ENCODE data around the gene RBCK1.
A peak's percentile ranks its signal among the peaks of the same experiment; 100 is the strongest.
"Not testable (repeated sequence)": the region's sequence is repeated elsewhere in the genome, so short reads cannot be mapped to it uniquely, and the experiment has no call there.

RBCK1 gene

DNA sequence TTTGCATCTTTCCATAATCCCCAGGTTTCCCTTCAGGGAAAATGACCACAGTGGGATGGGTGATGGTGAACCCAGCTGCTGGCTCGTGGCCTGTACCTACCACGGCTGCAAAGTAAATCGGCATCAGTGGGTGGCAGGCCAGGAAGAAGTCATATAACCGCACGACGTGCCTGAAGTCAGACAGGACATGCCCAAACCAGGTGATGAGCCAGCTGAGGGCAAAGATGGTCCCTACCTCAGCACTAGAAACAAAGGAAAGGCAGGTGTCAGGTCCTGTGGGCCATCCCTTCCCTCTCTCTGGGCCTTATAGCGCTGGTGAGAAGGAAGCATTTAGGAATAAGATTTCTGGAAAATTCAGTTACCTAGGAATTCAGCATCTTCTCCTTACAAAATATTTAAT, 32.0 kb downstream of the RBCK1 start:
- DNase-seq: no peak

DNA sequence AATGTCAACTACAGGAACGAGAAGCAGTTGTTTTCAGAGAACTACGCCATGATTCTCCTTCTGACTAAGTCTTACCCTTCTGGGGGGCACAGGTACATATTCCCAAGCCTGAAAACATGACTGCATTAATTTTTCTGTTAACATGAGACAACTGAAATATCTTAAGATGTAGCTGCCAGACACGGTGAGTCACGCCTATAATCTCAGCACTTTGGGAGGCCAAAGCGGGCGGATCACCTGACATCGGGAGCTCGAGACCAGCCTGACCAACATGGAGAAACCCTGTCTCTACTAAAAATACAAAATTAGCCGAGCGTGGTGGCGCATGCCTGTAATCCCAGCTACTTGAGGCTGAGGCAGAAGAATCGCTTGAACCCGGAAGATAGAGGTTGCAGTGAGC, 32.5 kb downstream of the RBCK1 start:
- DNase-seq: no peak

DNA sequence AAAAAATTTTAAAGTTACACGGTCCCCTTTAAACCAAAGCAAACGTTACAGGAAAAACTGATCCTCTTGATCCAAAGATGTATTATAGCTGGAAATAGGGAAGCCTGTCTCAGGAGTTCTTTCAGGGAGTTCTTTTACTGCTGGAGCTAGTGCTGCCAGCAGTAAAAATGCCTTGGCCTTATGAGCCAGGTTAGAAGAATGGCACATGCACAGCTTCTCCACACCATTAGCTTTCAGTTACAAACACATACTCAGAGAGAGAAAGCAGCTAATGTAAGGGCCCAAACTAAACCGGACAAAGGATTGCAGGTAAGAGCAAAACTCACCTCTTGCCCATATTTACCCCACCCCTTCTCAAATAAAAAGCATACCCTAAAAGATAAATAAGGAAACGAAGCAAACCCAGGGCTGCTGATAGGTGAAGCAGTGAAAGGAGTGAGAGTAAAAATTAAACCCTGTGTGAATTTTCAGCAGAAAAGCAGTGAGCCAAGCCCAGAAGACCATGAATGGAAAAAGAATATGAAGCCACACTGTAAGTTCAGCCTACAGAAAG, 35.2 kb downstream of the RBCK1 start:
- DNase-seq: no peak

DNA sequence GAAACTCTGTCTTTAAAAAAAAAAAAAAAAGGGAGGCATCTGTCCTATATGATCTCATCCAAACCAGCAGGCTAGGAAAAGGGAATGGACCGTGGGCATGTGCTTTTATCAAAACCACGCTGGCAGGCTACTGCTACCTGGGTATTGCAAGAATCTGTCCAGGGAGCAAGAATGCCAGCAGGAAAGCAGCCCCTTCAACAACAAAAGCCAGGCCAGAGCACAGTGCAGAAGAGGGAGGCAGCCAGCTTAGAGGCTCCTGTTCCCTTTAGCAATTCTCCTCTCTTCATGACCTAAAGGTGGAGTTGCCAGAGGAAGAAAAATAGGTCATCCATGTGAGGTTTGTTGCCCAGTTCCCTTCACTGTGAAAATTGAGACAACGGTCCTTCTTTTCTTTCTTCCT, 36.0 kb downstream of the RBCK1 start:
- no peak for DNase-seq

DNA sequence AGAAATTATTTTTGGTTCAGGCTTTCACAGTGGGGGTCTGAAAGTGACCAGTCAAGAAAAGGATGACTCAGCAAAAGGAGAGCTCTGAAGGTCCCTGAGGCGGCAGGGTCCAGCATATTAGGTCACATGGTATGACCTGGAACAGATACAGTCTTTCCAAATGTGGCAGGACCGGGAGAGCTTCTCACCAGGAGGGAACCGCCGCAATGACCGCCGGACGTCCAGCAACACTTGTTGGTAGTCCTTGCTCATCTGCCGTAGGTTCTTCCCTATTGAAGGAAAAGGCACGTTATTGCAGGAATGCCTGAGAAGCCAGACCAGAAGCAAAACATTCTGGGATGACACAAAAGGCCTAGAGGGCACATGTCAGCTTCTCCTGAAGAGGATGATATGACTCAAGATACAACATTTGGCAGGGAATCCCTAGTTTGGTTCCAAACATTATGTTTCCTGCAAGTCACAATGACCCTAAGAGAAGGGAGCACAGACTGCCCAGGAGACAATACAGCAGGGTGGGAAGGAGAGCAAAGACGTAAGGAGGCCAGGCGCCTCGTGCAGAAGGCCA, 36.8 kb downstream of the RBCK1 start:
- no peak for DNase-seq

DNA sequence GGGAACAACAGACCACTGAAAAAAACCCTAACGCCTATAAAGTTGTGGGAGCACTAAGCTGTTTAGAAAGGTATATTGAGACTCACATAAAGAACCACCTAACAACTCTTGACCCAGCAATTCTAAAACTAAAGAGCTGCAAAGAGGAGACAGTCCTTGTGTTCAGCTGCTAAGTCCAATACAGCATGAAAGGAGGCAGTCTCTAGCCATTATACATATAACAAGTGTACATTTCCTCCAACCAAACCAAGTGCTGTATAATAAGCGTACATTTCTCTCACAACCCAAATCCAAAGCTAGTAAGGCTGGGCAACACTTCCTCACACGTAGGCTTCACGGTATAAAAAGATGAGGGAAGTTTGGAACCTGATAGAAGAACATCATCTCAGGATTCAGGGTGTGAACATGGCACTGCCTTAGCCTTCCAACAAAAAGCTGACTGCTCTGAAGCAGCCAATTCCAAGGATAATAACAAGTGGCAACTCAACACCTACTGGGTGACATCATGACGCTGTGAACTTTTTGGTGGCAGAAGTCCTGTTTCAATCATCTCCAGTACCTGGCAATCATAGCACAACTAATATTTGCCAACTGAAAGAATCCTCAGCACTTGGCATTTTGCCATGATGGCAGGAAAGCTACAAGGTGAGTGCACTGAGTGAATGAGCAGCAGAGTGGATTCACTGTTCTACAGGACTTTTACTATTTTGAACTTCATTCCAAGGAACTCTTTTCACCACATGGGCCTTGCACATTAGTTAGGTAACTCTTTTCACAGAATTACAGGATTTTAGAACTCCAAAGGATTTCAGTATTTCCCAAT, 37.6 kb downstream of the RBCK1 start:
- DNase-seq: no peak

DNA sequence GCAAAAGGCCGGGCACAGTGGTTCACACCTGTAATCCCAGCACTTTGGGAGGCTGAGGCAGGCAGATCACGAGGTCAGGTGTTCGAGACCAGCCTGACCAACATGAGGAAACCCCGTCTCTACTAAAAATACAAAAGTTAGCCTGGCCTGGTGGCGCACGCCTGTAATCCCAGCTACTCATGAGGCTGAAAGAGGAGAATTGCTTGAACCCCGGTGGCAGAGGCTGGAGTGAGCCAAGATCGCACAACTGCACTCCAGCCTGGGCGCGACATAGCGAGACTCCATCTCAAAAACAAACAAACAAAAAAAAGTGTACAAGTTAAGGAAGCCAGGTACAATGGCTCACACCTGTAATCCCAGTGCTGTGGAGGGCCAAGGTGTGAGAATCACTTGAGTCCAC, 43.9 kb downstream of the RBCK1 start:
- not testable (repeated sequence) for DNase-seq

DNA sequence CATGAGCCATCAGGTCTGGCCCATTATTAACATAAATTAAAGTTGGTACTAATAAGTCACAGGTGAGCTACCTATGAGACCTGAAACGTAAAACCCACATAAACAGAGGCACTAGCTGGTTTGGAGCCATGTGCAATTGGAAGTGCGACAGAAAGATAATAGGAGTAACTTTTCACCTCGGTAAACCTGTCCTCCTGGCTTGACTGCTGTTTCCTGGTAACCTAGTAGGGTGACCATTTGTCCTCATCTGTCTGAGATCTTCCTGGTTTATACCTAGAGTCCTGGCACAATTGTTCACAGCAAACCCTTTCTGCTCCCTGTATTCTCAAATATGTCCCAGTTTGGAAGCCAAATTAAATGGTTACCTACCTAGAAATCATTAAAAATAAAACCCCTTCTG, 46.9 kb downstream of the RBCK1 start:
- no peak for DNase-seq

DNA sequence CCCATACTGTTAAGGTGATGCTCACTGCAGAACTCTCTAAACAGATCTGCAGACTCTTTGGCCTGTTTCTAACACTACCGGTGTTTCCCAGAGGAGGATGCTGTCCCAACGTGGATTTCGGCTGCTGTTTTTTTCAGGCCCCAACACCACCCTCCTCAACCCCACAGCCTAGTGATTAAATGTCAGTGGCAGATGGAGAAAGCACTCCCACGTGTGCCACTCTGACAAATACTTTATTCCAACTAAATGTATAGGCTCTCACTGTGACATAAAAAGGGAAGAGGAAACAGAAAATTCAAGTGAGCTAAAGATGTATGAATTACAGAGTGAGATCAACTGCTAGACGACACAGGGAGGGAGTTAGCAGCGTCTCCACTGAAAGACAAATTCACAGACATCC, 50.7 kb downstream of the RBCK1 start:
- no peak for DNase-seq

DNA sequence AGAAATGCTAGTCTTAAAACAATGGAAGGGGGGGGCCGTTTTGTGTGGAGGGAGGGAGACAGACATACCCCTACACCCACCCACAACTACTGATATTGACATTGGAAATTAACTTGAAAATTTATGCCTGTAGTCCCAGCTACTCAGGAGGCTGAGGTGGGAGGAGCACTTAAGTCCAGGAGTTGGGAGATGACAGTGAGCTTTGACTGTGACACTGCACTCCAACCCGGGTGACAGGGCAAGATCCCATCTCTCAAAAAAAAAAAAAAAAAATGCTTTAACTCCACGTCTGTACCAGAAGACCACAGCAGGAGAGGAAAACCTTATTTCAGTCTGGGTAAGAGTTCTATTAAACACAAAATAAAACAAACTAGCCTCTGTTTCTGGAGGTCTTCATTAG, 52.1 kb downstream of the RBCK1 start:
- DNase-seq: no peak

DNA sequence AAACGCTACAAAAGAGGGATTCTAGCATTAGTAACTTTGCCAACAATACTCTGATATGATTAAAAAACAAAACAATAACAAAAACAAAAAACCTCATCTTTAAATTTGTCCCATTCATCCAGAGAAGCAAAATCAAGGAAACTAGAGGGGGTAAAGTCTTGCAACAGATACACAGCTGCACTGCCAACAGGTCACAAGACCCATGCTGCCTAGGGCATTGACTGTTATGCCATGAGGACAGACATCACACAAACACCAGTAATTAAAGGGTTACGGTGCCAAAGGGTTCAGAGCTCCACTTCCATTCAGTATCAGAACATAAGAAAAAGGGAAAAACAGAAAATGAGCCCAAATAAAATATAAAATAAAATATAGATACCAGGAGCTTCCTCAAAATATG, 52.6 kb downstream of the RBCK1 start:
- DNase-seq: no peak

DNA sequence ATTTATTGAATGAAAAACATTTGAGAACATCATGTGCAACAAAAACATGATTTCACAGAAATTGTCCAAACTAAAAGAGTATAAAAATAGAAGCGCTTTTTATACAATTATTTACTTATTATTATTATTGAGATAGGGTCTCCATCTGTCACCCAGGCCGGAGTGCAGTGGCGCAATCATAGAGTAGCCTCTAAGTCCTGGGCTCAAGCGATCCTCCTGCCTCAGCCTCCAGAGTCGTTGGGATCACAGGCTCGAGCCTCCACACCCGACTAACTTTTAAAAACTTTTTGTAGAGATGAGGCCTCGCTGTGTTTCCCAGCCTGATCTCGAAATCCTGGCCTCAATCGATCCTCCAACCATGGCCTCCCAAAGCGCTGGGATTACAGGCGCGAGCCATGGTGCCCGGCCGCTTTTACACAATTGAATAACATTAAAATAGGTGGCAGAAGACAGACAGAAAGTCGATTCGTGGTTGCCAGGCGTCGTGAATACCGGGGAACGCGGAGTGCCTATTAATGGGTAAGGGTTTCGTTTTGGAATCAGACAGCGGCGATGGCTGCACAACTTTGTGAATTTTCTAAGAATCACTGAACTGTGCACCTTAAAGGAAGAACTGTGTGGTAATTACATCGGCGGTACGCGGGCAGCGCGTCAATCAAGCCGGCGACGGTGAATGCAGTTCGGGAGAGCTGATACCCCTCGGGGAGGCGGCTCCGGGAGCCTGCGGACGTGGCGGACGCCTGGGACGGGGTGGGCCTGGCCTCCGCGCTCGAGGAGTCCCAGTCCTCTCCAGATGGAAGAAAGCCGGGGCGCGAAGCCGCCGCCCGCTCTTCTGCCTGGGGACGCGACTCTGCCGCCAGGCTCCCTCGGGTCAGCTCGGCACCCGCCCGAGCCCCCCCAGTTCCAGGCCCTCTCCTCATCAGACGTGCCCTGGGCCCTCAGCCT, 53.4 kb downstream of the RBCK1 start:
- peak; percentile 25 for DNase-seq

DNA sequence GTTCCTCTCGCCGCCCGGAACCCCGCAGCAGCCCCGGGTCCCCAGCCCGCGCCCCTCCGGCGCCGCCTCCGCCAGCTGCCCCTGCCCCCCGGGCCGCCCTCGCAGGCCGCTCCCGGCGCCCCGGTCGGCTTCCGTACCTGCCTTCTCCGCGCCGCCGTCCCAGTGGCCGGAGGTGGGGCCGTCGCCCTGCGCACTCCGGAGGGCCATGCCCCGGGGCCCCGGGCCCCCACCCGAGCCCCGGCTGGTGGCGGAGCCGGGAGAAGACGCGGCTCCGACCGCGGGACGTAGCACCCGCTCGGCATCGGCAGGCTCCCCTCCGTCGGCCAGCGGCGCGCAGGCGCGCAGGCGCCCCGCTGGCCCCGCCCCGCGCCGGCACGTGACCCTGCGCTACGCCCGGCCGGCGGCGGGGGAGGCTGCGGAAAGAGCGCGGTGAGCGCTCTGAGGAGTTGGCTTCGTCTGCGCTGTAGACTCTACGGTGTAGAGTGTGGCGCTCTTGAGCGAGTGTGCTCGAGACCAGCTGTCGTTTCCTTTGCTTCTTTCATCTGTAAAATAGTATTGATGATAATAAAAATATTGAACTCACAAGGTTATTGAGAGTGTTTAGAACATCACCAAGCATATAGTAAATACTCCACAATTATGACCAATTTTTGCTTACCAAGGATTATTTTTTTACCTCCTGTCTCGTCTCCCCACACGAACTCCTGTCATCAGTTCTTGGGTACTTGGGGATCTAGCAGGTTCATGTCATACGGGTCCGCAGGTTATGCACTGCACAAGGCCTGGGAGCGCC, 54.3 kb downstream of the RBCK1 start, which contains the start of gene TBC1D20:
TSS of gene TBC1D20 (minus strand) at position 335 of the 793 bp plus-strand sequence. CDS start at position 207, 128 bp downstream.
- peak; percentile 84 for DNase-seq

DNA sequence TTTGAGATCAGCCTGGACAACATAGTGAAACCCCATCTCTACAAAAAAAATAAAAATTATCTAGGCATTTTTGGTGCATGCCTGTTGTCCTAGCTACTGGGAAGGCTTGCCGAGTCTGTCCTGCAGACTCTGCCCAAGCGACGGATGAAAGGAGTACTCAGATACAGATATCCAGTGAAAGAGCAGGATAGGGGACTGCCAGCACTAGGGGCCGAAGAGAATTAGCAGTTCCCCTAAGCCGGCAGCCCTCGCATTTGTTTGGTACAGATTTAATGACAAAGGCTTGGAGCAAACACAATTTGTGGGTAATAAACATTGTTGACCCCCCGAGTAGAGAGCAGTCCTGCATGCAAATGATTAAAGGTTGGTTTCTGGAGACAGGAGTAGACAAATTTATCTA, 59.7 kb downstream of the RBCK1 start:
- DNase-seq: no peak

DNA sequence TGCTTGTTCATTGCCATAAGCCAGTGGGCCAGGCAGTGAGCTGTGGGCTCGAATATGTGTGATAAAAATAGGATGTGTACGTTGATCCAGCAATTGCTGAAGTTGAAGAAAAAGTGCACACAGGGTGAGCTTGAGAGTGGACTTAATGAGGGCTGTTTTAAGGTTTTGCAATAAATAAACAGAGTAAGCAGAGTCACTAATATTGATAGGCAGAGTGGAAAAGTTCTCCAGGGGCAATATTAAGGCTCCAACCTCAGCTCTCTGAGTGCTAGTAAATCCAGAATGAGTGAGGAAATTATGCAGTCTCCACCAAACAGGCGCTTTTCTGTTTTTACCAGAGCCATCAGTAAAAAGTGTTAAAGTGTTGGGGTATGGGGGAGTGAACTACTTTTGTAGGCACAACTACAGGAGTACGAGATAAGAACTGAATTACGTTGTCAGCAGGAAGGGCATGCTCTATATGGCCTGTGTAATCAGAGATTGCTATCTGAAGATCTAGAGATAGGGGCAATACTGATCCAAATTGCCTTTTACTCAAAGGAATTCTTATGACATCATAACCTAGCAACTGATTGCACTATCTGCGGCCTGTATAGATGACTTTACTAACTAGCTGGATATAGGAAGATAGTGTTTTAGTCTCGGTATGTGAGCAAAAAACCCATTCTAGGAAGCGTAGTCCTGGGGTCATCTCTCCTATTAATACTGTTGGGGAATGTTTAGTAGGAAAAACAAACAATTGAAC, 61.8 kb downstream of the RBCK1 start:
- DNase-seq: no peak

DNA sequence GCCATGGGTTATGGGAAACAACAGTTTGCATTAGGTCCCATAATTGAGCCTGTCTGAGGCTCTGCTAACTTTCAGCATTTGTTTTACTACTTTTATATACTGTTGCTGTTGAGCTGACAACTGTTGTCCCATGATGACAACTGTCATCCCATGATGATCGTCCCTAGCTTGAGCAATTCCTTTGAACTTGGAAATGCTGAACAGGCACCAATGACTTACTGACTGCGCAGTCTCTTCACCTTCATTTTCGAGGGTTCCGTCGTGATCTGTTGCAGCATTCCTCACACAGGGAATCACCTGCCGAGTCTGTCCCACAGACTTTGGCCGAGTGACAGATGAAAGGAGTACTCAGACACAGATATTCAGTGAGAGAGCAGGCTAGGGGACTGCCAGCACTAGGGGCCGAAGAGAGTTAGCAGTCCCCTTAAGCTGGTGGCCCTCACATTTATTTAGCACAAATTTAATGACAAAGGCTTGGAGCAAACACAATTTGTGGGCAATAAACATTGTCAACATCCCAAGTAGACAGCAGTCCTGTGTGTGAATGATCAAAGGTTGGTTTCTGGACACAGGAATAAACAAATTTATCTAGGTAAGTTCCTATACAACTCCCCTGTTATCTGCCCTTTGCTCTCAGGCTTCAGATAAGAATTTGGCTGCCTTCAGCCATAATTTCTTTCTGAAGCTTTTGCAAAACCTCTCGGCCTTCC, 64.2 kb downstream of the RBCK1 start:
- DNase-seq: no peak

DNA sequence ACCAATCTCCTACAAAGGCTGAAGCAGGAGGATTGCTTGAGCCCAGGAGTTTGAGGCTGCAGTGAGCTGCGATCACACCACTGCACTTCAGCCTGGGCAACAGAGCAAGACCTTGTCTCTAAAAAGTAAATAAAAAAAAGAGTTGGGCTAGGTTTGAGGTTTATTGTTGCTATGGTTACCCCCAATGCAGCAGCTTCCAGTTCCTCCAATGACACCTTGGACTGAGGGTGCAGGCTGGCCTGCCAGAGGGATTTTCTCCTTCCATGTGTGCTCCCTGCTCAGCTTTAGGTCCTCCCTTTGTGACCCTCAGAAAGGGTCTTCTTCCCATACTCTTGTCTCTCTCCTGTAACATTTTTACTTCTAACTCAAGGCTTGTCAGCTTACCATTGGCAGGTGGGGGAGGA, 64.8 kb downstream of the RBCK1 start:
- no peak for DNase-seq

DNA sequence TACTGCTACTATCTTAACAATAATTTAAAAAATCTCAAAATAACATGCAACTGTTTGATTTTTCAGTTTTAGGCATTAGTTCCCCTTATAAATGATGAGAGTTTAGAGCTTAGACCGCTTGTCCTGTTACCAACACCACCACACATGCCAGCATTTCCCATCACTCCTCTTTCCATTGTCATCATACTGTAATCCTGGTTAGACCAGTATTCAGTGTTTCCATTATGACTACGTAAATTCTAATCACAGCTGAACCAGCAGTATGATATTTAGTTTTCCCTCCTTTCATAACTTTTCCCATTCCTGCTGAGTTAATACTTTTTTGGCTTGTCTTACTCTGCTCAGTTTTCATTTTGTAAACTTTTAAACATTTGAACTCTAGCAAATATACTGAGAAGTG, 66.5 kb downstream of the RBCK1 start:
- DNase-seq: no peak

DNA sequence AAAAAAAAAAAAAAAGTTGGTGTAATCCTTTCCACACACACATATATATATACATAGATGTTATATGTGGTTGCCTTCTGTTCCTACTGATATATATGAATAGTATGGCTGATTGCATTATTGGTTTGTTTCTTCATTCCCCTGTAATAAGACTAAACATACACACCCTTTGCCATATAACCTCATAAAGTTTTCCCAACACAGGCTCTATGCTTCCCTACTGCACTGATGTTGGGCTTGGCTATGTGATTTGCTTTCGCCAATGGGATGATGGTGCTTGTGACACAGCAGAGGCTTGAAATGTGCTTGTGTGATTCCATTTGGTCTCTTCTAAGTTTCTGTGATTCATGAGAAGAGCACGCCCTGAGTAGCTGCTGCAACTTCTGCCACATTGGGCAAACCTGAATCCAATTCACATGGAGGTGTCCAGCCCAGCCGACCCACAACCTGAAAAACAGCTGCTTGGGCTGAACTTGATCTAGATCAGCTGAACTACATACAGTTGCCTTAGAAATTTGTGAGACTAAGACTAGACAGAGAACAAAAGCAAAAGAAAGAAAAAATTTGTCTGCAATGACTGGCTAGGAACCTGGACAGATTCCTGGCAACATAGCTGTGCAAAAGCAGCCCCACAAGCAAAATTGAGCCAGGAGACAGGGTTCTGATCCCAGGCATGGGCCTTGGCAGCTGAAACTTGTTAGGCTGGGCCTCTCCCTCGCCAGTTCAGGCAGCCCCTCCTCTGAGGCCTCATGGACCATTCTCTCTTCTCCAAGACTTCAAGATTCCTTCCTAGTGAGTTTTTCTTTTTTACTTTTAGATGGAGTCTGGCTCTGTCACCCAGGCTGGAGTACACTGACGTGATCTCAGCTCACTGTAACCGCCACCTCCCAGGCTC, 67.6 kb downstream of the RBCK1 start:
- no peak for DNase-seq
